Thyroid gland (tissue), 4 donors: Measurements from ENCODE around the gene POLG.

ENCODE experiments used
- CTCF ChIP-seq, 6 experiments: fragments of 200-600 bp in 3 of 6; fragments of 450-650 bp in 3 of 6; sonication (generic) in 3 of 6; IDR thresholded peaks; one replicate each; pipeline ENCODE4 v1.5.1; 2016 to 2019; ENCODE audit warnings: antibody characterized with exemption in 6 of 6, mild to moderate bottlenecking in 2 of 6, inconsistent platforms in 1 of 6, moderate library complexity in 1 of 6
- POLR2A ChIP-seq, 2 donors: fragments of 450-650 bp; IDR thresholded peaks; one replicate each; pipeline ENCODE4 v1.6.1; 2017; ENCODE audit warnings: antibody characterized with exemption in 2 of 2, mild to moderate bottlenecking in 2 of 2, moderate library complexity in 1 of 2

- no peak for TF ChIP-seq CTCF (IDR thresholded peaks at IDR 0.05)
- no peak for TF ChIP-seq POLR2A (IDR thresholded peaks at IDR 0.05)
Observed at GRCh38 chr15:89363770-89364169, 29.1 kb upstream of the POLG start.
